Suppressor macrophage treated with lipopolysaccharide for 4 hours (primary cell): ENCODE data around the gene ACER2.

Experiments
- DNase-seq: peaks from one replicate; pipeline ENCODE4 v3.0.0-alpha.2; 2020

ACER2 gene

DNA sequence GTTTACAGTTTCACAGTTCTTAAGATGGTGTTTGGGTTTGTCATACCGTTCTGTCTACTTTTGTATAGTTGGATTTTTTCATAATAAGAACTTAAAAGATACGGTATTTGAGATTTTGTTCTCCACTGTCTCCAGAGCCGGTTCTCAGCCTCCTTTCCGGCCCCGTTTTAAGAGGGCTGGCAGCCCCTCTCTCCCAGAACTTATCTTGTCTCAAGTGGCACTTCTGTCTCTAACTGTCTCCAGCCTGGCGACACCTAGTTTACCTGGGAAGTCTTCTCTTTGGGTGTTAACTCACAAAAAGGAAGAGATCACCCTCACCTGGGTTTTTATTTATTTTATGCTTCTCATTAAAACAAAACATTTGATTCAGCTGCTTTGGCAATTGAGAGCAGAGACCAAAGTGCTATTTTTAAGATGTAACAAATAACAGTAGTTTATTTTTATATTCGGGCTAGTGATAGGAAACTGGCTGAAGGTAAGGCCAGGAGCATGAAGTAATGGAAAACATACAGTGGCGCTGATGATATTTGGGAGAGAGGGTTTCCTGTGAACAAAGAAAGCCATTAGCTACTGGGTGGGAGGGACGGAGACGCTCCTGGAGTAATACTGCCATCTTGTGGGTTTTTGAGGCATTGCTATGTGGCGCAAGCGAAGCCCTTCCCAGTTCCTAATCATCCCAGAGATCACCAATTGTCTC, 48.3 kb downstream of the ACER2 start:
- DNase-seq: peak; percentile 82

DNA sequence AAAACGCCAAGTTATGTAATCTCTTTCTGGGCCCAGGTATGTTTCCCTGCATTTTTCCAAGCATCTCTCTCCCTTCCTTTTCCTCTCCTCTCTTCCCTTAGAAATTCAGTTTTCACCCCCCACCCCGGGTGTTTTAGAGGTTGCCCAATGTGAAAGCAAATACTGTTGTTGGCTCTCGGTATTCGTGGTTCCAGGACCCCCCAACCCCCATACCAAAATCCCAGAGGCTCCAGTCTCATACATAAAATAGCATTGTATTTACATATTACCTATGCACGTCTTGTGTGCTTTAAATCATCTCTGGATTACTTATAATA, 48.8 kb downstream of the ACER2 start:
- DNase-seq: no peak

DNA sequence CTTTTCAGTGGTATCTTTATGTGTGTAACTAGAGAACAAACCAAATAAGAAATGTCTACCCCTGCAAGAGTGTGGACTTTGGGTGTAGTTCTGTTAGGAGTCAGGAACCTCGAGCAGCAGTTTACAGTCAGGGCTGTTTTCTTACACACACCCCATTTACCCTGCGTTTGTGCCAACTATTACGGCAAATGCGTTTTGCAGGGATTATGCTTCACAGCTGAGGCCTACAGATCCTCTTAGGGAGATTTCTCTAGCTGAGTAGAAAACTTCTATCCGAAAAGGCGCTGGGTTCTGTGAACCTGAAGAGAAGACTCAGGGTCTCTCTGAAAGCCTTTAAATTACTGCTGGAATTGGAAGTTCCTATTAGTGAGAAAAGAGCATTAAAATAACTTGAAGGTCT, 51.4 kb downstream of the ACER2 start:
- no peak for DNase-seq

DNA sequence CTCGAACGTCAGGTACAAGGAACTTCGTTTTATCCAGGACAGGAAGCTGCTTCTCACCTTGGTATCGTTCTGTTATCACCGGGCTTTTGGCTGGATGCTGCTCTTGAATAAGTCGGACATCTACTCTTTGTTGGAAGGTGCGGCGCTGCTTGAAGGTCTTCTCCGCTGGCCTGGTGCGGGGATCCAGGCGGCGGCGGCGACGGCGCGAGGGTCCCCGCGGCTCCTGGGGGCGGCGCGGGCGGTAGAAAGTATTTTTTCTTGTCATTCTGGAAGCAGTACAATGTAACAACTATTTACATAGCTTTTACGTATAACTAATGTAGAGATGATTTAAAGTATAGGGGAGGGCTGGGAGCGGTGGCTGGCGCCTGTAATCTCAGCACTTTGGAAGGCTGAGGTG, 52.3 kb downstream of the ACER2 start:
- no peak for DNase-seq

DNA sequence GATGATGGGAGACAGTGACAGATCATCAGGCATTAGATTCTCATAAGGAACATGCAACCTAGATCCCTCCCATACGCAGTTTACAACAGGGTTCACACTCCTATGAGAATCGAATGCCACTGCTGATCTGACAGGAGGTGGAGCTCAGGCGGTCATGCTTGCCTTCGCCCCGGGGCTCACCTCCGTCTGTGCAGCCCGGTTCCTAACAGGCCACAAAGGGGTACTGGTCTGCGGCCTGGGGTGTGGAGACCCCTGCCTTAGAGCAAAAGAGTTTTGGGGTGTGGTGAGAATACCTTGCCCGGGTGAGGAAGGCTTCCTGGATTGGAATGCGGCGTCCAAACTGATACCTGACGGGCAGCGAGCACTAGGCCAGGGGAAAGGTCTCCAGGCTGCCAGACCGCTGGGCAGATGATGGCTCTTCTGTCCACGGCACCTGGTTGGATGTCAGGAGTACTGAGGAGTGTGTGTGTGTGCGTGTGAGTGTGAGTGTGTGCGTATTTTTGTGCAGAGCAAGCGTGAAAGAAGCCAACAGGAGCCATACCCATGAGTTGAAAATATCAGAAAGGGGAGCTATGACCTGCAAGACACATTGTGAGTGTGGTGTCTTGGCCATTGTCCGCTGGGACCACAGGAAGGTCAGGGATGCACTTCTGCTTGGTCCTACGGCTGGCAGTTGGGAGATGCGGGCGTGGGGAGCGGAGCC, 55.4 kb downstream of the ACER2 start:
- no peak for DNase-seq

DNA sequence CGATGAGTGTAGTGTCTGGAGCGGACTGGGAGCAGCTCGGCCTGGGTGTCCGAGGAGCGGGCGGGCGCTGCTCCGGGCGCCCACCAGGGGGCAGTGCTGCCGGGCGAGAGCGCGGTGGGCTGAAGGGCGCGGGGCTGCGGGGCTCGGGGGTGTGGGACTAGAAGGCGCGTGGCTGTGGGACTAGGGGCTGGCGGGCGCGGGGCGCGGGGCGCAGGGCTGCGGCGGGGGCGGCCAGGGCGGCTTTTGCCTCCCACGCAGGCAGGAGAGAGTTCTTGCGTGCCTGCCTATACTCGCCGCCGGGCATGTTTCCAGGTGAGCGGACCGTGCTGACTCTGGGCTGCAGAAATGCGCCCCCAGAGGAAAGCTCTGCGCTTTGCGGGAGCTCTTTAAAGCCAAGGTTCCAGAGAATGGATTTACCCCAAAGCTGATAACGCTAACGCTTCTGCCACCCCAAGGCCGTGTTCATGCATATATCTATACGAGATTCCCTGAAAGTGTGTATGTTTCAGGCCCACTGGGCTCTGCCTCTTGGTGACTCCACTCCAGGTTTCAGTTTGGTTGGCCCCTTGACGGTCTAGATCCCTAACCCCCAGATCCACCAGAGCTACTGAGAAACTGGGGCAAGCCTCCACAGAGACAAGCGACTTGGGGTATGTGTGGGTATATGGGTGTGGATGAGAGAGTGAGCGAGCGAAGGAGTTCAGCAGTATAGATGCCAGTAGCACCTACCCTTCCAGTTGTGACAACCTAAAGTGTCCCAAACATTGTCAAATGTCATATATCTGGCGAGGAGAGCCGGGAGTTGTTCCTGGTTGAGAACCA, 56.2 kb downstream of the ACER2 start:
- DNase-seq: peak; percentile 49

DNA sequence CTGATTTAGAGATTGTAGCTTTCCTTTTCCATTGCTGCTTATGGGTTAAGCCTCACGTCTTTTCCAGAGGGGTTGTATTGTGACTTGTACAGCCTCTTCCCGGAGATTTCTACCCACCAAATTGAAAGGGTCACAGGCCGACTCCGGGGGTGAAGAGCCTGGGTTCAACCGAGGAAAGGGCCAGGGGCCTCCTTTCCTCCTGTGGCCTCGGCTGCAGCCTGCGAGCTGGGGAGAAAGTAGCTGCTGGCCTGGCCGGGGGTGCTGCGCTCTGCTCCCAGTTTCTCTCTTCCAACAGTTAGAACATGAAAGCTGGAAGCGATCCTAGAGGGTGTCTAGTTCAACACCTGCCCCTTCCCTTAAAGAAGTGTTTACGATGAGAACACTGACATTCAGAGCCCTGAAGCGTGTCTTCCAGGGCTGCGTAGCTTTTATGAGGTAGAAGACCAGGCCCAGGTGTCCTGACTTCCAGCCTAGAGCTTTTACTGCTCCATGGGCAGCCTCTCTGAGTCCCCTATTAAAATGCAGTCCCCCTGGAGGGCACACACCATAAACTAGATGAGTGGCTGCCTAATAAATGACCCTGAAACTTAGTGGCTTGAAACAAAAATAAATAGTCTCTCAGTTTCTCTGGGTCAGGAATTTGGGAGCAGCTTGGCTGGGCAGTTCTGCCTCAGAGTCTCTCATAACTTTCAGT, 56.9 kb downstream of the ACER2 start:
- DNase-seq: no peak

DNA sequence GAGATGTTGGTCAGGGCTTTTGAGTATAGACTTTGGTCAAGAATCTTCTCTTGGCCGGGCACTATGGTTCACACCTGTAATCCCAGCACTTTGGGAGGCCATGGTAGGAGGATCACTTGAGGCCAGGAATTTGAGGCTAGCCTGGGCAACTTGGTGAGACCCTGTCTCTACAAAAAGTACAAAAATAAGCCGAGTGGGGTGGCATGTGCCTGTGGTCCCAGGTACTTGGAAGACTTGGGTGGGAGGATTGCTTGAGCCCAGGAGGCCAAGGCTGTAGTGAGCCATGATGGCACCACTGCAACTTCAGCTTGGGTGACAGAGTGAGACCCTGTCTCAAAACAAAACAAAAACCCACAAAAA, 57.5 kb downstream of the ACER2 start:
- DNase-seq: no peak

DNA sequence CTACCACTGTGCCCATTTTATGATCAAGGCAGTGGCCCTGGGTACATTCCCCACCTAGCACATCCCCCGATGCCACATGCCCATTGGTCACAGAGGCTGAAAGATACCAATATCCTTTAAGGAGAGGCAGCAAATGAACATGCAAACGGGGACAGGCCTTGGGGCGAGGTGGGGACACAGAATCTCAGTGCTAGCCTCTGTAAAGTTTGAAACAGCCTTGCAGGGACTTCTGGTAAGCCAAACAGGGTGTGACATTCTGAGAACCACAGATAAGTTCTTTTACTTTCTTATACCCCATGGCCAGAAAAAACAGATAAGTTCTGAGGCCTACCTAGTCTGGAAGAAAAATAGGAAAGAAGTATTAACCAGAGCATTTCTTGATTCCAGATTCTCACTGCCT, 60.5 kb downstream of the ACER2 start:
- DNase-seq: no peak

DNA sequence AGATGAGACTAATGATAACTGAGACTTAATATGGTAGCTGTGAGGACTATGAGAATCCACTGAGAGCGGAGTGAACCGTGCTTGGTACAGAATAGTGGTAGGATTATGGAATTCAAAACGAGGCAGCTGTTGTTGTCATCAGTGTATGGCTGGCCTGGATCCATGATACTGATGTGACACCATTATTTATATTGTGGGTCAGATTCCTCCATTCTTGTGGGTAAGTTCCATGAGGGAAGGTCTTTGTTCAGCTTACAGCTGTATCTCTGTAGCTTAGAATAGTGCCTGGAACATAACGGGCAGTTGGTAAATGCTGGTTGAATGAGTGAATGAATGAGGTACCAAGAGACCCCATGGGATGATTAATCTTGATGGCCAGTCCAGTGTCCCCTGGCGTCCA, 61.8 kb downstream of the ACER2 start:
- DNase-seq: no peak

DNA sequence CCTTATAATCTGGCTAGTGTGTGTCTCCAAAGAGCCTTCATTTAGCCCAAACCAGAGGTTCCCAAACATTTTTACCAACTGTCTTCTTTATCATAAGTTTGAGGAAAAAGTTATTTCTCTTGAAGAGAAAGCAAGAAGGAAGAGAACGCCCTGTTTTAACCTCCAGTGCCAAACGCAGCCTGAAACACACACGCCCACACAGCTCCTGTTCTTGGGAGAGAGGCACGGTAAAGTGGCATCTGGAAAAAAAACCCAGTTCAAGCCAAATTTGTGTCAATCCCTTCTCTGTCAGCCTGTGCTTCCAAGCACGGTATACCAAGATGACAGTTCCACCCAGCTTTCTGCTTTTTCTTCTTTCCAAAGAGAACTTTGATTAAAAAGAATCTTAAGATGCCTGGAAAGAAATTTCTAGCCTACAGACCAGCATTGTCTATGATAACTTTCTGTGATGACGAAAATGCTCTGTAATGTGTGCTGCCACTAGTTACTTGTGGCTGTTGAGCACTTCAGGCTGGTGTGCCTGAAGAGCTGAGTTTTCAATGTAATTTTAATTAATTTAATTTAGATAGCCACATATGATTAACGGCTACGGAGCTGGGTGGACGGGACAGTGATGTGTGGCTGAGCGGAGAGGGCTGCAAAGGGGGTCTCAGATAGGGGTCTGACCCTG, 62.3 kb downstream of the ACER2 start:
- DNase-seq: no peak

DNA sequence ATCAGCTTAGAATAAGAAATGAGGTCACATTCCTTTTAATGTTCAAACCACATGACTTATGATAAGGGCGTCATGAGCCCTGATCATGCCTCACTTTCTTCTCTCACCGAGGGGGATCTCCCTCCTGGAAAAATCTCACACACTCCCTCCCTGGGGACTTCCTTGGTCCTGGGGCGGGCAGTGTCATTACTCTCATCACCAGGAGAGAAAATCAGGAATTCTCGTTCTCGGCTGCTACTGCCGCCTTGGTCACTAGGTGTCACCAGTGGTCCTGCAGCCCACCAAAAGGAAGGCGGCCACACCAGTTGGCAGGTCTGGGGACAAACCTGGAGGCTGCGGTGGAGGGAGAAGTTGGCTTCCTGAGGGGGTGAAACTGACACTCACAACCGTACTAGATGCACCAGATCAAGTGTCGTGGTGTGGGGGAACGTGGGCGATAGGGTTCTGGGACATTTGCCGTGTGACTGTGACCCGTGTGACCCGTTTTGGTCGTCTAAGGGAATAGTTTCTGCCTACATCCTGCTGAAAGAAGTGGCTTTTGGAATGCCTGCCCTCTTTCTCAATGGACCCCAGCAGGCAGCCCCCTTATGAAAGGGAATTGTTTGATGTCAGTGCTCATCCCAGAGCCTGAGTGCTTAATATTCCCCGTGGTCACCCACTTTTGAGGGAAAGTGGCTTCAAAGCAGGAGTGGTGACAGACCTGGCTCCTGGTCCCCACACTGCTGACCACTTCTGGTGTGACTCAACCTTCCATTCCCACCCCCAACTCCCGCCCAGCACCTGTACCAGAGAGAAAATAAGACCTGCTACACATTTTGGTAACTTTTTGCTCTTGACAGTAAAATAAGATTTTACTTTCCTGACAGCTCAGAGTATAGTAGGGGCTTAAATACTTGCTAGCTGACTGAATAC, 63.2 kb downstream of the ACER2 start:
- peak; percentile 63 for DNase-seq

DNA sequence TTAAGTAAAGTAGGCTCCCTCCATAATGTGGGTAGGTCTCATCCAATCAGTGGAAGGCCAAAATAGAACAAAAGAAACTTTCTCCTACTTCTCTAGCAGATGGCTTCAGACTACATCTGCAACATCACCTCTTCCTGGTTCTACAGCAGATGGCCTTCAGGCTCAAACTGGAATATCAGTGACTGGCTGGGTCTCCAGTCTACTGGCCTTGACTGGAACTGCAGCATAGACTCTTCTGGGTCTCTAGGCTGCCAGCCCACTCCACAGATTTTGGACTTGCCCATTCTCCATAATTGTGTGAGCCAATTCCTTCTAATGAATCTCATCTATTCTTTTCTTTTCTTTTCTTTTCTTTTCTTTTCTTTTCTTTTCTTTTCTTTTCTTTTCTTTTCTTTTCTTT, 64.8 kb downstream of the ACER2 start:
- DNase-seq: no peak

DNA sequence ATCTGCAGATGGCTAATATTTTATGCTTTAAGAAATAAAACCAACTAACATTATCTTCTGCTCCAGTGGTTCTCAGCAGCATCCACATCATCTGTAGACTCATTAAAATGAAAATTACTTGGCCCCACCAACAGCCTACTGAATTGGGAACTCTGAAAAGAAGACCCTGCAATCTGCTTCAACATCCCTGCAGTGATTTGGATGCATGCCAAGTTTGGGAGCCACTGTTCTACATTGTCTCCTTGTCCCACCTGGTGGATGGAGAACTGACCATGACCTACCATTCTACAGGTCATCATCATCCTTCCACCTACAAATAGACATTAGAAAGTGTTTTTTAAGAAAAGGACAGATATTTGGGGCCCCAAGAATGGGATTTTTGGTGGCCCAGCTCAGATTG, 71.1 kb downstream of the ACER2 start:
- DNase-seq: no peak

DNA sequence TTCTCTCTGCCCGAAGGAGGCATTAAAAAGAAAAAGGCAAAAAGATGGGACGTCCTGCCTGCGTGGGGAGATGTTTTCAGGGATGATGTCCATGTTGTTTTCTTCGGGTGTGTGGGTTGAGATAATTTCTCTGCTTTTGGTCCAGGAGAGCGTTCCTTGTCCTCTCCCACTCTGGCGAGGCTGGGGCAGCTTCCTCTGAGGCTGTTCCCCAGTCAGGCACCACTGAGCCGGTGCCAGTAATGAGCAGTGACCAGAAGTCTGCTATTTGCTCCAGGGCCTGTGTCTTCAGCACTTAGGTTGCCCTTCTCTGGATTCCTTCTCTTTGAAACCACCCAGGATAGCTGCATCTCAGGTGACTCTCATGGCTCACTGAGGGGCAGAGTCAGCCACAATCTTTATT, 71.5 kb downstream of the ACER2 start:
- no peak for DNase-seq

DNA sequence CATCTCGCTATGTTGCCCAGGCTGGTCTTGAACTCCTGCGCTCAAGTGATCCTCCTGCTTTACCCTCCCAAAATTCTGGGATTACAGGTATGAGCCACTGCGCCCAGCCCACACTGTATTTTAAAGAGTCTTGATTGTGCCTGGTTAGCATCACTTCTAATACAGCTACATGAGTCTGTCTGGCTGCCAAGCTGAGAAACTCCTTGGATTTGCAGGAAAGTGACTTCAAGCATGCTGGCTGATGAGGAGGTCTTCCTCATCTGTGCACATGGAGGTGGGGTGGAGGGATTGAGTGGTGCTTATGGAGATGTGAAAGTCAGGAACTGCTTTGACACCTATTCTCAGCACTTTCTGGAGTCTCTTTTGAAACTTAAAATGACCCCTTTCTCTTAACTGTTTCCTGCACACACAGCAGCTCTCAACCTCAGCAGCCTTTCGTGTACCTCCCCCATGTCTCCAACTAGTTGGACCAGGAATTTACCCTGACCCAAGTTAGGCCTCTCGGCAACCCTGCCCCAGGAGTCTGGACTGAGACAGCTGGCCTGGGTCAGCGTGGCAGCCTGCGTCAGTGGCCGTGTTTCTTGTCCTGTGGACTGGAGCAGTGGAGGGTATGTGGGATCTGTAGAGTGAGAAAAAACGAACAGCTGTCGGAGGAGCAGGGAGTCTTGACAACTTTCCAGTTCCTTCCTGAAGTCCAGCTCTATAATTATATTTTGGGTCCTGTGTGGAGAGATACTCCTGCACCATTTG, 72.5 kb downstream of the ACER2 start:
- DNase-seq: no peak

DNA sequence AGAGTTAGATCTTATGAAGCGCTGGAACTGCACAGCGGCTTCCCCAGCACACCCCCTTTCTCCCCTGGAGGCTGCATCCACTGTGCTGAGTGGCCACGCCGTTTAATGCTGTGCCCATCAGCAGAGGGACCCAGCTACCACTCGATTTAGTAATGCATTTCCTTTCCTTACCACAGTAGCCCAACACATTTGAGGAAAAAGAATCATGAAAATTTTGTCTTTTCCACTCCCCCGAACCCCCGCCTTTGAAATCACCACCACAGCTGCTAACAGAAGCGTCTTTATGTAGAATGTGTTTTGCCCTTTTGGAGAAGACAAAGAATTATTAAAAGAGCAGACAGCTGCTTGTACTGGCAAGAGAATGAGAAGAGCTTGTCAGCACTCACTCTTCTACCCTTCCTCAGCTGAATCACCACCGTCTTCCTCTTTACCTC, 73.2 kb downstream of the ACER2 start:
- no peak for DNase-seq

DNA sequence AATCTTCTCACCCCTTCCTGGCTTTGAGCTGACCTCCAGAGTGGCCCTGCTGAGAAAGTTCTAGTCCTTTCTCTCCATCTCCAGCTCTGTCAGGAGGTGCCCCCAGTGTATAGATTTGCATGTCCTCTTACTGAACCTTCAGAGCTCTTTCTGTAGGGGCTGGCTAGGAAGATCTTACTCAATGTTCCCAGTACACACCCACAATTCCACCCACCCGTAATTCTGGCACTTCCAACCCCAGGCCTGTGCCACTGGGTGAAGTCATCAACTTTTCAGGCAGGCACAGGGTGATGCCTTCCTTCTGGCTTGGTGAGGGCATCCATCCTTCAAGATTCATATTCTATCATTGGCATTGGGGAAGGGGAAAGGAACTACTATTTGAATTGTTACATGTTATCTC, 75.9 kb downstream of the ACER2 start:
- peak; percentile 31 for DNase-seq

DNA sequence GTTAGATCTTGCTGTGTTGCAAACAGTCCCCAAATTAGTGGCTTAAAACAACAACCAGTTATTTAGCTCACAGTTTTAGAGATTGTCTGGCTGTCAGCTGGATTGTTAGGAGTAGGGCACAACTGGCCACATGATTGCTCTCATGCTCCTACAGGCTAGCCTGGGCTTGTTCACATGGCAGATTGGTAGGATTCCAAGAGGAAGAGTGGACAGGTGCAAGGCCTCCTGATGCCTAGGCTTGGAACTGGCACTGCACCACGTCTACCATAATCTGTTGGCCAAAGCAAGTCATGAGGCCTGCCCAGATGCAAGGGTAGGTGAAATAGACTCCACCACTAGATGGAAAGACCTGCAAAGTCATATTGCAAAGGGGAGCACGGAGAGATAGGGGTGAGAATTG, 76.4 kb downstream of the ACER2 start:
- no peak for DNase-seq

DNA sequence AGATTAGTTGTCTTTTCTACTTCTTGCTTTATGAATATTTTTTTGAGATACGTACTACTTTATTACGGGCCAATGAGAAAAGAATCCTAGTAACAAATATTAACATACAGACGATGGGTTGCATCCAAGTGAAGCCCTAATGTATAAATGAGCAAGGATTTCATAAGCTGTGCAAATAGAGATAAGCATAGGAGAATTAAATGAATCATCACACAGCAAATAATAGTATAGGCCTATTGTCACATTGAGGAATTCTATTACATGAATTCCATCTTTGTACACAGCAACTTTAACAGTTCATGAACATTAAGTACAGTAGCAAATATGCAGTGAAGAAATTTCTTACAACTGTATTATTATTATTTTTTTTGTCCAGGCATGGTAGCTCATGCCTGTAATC, 78.0 kb downstream of the ACER2 start:
- DNase-seq: no peak

DNA sequence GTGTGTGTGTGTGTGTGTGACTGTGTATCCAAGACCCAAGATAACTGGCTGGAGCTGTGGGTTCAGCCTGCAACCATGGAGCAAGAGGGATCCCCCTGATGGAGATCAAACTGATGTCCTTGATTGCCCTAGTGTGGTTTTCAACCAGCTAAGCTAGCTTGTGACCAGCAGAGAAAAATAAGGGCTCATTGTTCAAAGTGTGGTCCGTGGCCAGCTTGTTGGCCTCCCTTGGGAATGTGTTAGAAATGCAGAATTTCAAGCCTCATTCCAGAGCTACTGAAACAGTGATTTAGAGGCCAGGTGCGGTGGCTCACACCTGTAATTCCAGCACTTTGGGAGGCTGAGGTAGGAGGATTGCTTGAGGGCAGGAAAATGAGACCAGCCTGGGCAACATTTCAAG, 79.9 kb downstream of the ACER2 start:
- DNase-seq: no peak
